IgD-negative memory B cell (primary cell): ENCODE data around the gene AARS2. TPM values are rescaled to one million over a fixed set of nuclear protein-coding genes. Genes with fewer than 3 reads are reported as not detected.

Experiments
- H3K27ac Mint-ChIP-seq, 3 donors: one replicate each; pipeline ENCODE4 v1.8.0; 2020 to 2022; ENCODE audit warnings: mild to moderate bottlenecking in 3 of 3, mixed read lengths in 3 of 3, moderate library complexity in 1 of 3
- H3K27me3 Mint-ChIP-seq: one replicate; pipeline ENCODE4 v1.8.0; 2021; ENCODE audit warnings: mixed read lengths
- H3K36me3 Mint-ChIP-seq: one replicate; pipeline ENCODE4 v1.8.0; 2020; ENCODE audit warnings: mild to moderate bottlenecking, mixed read lengths
- H3K4me1 Mint-ChIP-seq, 3 donors: one replicate each; pipeline ENCODE4 v1.8.0; 2020 to 2022; ENCODE audit warnings: mixed read lengths in 3 of 3, mild to moderate bottlenecking in 1 of 3
- H3K4me3 Mint-ChIP-seq, 4 donors: one replicate each; pipeline ENCODE4 v1.8.0; 2020 to 2022; ENCODE audit warnings: mild to moderate bottlenecking in 4 of 4, mixed read lengths in 4 of 4, moderate library complexity in 3 of 4
- H3K9me3 Mint-ChIP-seq, 3 donors: one replicate each; pipeline ENCODE4 v1.8.0; 2020 to 2021; ENCODE audit warnings: mixed read lengths in 3 of 3, mild to moderate bottlenecking in 1 of 3
- polyA plus RNA-seq: library from polyadenylated mRNA; unstranded; fragments of 300-500 nt; fragmentation: Illumina TruSeq; gene quantifications from one replicate; pipeline ENCODE4 v1.2.3, GENCODE V29; 2021

The AARS2 gene
- polyA plus RNA-seq, 1 donor from 2014 or later = 10.2 TPM

GRCh38 chr6:44260451-44261297 is 52.5 kb downstream of the AARS2 start:
- Mint-ChIP-seq H3K4me3 (peak overlapping the region; percentile 66 to 97 (median 75)), H3K36me3 (peaks cover 7% of the 10 kb centered on the region), H3K27me3 (peaks cover 3% of the 10 kb centered on the region), H3K9me3 (no peaks in the 10 kb centered on the region), H3K4me1 (peaks cover 42 to 57% (median 49%) of the 10 kb centered on the region in 3 donors), H3K27ac (peak overlapping the region; percentile 93 to 99 (median 99))

DNA sequence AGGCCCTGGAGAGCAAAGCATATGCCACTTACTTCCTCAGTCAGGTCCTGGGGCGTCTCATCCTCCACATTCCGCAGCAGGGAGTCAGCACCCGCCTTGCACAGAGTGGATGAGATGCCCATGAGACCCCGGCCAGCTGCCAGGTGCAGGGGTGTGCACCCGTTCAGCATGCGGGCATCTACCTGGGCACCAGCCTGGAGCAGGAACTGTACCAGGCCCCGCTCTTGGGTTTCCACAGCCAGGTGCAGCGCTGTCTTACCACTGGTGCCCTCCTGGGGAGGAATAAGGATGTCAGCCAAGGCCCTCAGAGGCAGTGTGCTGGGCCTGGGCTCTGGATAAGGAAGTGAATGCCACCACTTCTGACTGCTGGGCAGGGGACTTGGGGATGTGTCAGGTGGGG is 53.1 kb downstream of the AARS2 start:
- Mint-ChIP-seq H3K27ac (peak overlapping the region; percentile 99), H3K4me3 (peak overlapping the region in 2 of 4 donors; percentile 83 to 97), H3K4me1 (peaks cover 48 to 63% (median 55%) of the 10 kb centered on the region in 3 donors), H3K36me3 (peaks cover 7% of the 10 kb centered on the region), H3K9me3 (no peaks in the 10 kb centered on the region), H3K27me3 (peaks cover 3% of the 10 kb centered on the region)

GRCh38 chr6:44258921-44259320 is 54.2 kb downstream of the AARS2 start:
- H3K36me3 Mint-ChIP-seq = peaks cover 9% of the 10 kb centered on the region
- H3K4me1 Mint-ChIP-seq = peaks cover 50 to 68% (median 51%) of the 10 kb centered on the region in 3 donors
- peak overlapping the region; percentile 93 to 99 (median 99) for H3K27ac Mint-ChIP-seq
- no peaks in the 10 kb centered on the region for H3K9me3 Mint-ChIP-seq
- H3K4me3 Mint-ChIP-seq = peak overlapping the region; percentile 67 to 97 (median 85)
- peaks cover 3% of the 10 kb centered on the region for H3K27me3 Mint-ChIP-seq

GRCh38 chr6:44258325-44258863 is 54.8 kb downstream of the AARS2 start:
- Mint-ChIP-seq H3K27ac (peak overlapping the region; percentile 93 to 99 (median 99)), H3K4me1 (peaks cover 52 to 72% (median 53%) of the 10 kb centered on the region in 3 donors), H3K9me3 (no peaks in the 10 kb centered on the region), H3K27me3 (peaks cover 3% of the 10 kb centered on the region), H3K36me3 (peaks cover 9% of the 10 kb centered on the region), H3K4me3 (peak overlapping the region; percentile 76 to 97 (median 92))

DNA sequence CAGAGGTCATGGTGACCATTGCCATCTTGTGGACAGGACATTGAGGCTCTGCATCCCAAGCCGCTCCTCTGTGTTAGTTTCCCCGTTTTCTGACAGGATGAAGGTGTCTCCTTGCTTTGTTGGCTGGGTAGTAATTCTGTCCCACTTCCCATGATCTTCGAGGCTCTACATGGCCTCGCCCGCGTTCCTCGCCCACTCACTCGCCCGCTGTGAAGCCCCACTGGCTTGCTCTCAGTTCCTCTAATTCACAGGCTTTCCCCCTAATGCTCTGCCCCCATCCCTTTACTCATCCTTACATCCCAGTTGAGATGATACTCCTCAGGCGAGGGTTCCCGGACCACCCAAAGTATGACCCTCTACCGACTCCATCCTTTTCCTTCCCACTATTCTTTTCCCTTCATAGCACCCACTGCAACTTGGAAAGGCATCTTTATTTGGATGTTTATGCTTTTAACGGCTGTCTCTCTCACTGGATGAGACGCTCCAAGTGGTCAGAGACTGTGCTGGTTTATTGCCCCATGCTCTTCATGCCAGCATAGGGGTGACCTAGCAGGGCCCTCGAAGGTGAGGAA is 55.3 kb downstream of the AARS2 start:
- peaks cover 3% of the 10 kb centered on the region for H3K27me3 Mint-ChIP-seq
- H3K27ac Mint-ChIP-seq = peak overlapping the region; percentile 93 to 99 (median 99)
- H3K4me1 Mint-ChIP-seq = peaks cover 50 to 76% (median 52%) of the 10 kb centered on the region in 3 donors
- H3K36me3 Mint-ChIP-seq = peaks cover 10% of the 10 kb centered on the region
- H3K4me3 Mint-ChIP-seq = peak overlapping the region; percentile 91 to 97 (median 93)
- H3K9me3 Mint-ChIP-seq = no peaks in the 10 kb centered on the region

DNA sequence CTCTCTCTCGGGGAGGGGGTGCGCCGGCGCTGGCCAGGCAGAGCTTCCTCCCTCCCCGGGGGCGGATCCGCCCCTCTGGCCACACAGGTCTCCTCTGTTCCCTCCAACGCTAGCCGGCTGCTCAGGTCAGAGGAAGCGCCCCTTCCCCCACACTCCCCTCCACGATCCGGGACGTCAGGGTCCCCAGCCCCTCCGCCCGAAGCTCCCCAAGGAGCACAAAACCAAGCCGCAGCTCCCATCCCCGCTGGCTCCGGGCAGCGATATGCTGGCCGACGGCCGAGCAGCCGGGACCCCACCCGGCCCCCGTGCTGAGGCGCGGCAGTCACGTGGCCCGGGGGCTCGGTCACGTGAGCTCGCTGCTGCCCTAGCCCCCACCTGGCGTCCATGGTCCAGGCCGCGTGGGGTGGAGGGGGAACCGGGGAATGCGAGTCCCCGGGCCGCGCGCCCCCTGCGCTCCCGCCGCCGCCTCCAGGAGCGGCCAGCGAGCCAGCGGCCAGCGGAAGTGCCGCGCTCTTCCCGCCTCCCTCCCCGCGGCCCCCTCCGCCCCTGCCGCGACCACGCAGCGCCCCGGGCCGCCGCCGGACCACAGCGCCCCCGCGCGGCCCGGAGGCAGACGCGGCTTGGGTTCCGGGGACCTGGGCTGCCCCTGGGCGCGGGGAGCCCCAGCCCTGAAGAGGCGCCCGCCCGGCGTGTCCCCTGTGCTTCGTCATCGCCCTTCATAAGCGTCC is 56.0 kb downstream of the AARS2 start, which contains the start of gene SLC35B2:
Gene SLC35B2 (minus strand): TSS at position 504 of the 728 bp plus-strand sequence. CDS start 118 bp downstream, at position 386.
- peak within 1 kb of the TSS; percentile 91 to 97 (median 94) for H3K4me3 Mint-ChIP-seq
- H3K36me3 Mint-ChIP-seq = peaks cover 10% of the 10 kb centered on the region
- peaks cover 48 to 73% (median 50%) of the 10 kb centered on the region in 3 donors for H3K4me1 Mint-ChIP-seq
- peak within 1 kb of the TSS; percentile 93 to 99 (median 99) for H3K27ac Mint-ChIP-seq
- no peaks in the 10 kb centered on the region for H3K9me3 Mint-ChIP-seq
- peaks cover 3% of the 10 kb centered on the region for H3K27me3 Mint-ChIP-seq

- Mint-ChIP-seq H3K27me3 (peaks cover 3% of the 10 kb centered on the region), H3K27ac (peak overlapping the region; percentile 88 to 98 (median 93)), H3K4me3 (peak overlapping the region; percentile 87 to 95 (median 92)), H3K36me3 (peaks cover 10% of the 10 kb centered on the region), H3K4me1 (peaks cover 48 to 74% (median 52%) of the 10 kb centered on the region in 3 donors), H3K9me3 (no peaks in the 10 kb centered on the region)
Observed at GRCh38 chr6:44256775-44257024, 56.4 kb downstream of the AARS2 start.

DNA sequence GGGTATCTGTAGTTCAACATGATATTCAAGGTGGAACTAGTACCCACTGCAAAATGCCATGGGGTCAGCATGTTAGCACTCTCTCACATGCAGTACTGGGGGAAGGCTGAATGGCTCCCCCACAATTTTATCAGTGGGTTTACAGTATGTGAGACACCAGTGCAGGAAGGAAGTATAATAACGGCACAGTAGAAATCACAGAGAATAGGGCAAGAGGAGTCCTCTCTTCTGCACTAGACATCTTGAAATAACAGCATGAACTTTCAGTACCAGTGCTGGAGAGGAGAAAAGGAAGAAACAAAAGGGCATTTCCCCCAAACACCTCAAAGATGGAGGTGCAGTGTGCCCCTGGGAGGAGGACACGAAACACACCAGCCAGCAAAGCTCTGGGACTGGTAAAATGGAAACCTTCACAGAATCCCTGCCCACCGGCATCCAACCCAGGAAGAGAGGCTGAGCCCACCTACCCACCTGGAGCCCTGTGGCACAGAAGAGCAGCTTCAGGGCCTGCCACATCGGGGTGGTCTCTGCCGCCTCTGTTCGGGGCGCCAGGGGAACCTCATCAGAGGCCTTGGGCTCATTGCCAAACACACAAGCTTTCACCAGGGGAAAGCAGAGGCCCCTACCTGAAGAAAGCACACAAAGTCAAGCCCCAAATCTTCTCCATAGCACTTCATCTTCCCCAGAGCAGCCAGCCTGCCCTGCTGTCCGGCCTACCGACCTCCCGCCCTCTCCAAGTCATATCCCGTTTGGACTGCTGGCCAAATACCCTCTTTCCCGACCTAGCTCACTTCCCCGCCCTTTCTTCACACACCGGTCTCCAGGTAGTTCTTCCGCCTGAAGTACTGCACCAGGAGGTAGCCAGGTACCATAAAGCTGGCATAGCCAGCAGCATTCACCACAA is 57.0 kb downstream of the AARS2 start:
- Mint-ChIP-seq H3K27ac (peak overlapping the region; percentile 88 to 98 (median 93)), H3K27me3 (peaks cover 3% of the 10 kb centered on the region), H3K4me1 (peaks cover 45 to 70% (median 51%) of the 10 kb centered on the region in 3 donors), H3K9me3 (no peaks in the 10 kb centered on the region), H3K4me3 (peak overlapping the region; percentile 87 to 95 (median 92)), H3K36me3 (peaks cover 10% of the 10 kb centered on the region)

- Mint-ChIP-seq H3K36me3 (peaks cover 7% of the 10 kb centered on the region), H3K27ac (peak overlapping the region; percentile 88 to 98 (median 93)), H3K4me1 (peaks cover 40 to 67% (median 43%) of the 10 kb centered on the region in 3 donors), H3K27me3 (peaks cover 3% of the 10 kb centered on the region), H3K4me3 (peak overlapping the region; percentile 24 to 95 (median 90)), H3K9me3 (no peaks in the 10 kb centered on the region)
Observed at GRCh38 chr6:44255105-44255808, 57.9 kb downstream of the AARS2 start.

- peak overlapping the region; percentile 52 to 95 (median 58) for H3K4me3 Mint-ChIP-seq
- peak overlapping the region; percentile 14 to 98 (median 88) for H3K27ac Mint-ChIP-seq
- no peaks in the 10 kb centered on the region for H3K9me3 Mint-ChIP-seq
- peaks cover 46 to 71% (median 51%) of the 10 kb centered on the region in 3 donors for H3K4me1 Mint-ChIP-seq
- peaks cover 10% of the 10 kb centered on the region for H3K36me3 Mint-ChIP-seq
- H3K27me3 Mint-ChIP-seq = peaks cover 3% of the 10 kb centered on the region
Observed at GRCh38 chr6:44254191-44255104, 58.7 kb downstream of the AARS2 start.

DNA sequence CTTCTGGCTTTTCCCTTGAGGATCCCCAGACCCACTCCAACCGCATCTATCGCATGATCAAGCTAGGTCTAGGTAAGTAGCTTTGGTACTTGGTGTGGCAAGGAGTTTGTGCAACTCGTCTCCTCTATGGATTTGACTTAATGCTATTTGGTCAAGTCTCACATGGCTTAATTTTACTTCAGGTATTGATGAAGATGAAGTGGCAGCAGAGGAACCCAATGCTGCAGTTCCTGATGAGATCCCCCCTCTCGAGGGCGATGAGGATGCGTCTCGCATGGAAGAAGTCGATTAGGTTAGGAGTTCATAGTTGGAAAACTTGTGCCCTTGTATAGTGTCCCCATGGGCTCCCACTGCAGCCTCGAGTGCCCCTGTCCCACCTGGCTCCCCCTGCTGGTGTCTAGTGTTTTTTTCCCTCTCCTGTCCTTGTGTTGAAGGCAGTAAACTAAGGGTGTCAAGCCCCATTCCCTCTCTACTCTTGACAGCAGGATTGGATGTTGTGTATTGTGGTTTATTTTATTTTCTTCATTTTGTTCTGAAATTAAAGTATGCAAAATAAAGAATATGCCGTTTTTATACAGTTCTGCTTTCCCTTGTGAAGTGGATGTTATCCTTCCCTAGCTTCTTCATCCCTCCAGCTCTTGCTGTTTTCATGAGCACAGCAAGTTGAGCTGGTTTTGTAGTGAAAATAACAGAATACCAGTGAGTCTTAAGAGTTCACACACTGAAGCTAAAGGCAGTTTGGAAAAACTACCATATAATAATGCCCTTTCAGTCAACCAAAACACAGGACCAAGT is 59.6 kb downstream of the AARS2 start:
- H3K4me3 Mint-ChIP-seq = peak overlapping the region in 3 of 4 donors; percentile 18 to 95 (median 39)
- H3K36me3 Mint-ChIP-seq = peaks cover 8% of the 10 kb centered on the region

More for the DNA sequence above, 59.6 kb downstream of the AARS2 start:
- H3K27ac Mint-ChIP-seq = peak overlapping the region; percentile 40 to 98 (median 93)
- H3K4me1 Mint-ChIP-seq = peaks cover 51 to 69% (median 53%) of the 10 kb centered on the region in 3 donors
- H3K9me3 Mint-ChIP-seq = no peaks in the 10 kb centered on the region
- peaks cover 3% of the 10 kb centered on the region for H3K27me3 Mint-ChIP-seq
